ENCODE data around the gene CDH16. TPM values are rescaled to one million over a fixed set of nuclear protein-coding genes. Genes with fewer than 3 reads are reported as not detected.

Gene CDH16
- total RNA-seq, 1 donor from 2014 or later = not detected

DNA sequence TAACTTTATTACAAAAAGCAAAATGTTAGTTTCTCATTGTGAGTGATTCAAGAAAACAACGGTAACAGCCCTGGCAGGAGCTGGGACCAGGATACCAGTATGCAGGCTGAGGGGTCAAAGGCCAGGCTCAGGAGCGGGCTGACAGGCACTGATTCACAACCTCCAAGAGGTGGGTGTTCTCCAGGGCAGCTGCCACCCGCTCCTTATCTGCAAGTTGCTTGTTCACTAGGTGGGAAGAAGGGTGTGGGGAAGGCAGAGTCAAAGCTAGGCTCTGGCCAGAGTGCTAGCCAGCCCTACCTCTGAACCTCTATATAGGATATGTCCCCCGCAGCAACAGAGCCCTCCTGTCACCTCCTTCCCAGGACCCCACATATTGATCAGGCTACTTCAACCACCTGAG lies 13.4 kb upstream of the CDH16 start:
- Histone ChIP-seq H3K9ac (ENCODE audit: low read depth in 1 of 3, low read length in 3 of 3) (peak overlapping the region in 1 of 3 donors; percentile 8), H3K36me3 (ENCODE audit: control insufficient read depth in 3 of 3, insufficient read depth in 3 of 3, low read length in 3 of 3) (peaks cover 12 to 19% (median 14%) of the 10 kb centered on the region in 3 donors), H3K27me3 (ENCODE audit: control insufficient read depth in 3 of 3, insufficient read depth in 3 of 3, low read length in 3 of 3) (no peaks in the 10 kb centered on the region), H3K4me3 (ENCODE audit: low read length in 3 of 3) (no peak overlapping the region), H3K4me1 (ENCODE audit: control insufficient read depth in 3 of 3, insufficient read depth in 3 of 3, low read length in 3 of 3) (peaks cover 57 to 80% (median 71%) of the 10 kb centered on the region in 3 donors), H3K9me3 (ENCODE audit: control insufficient read depth in 3 of 3, low read length in 3 of 3) (no peaks in the 10 kb centered on the region), H3K27ac (ENCODE audit: low read depth, low read length) (no peak overlapping the region)

DNA sequence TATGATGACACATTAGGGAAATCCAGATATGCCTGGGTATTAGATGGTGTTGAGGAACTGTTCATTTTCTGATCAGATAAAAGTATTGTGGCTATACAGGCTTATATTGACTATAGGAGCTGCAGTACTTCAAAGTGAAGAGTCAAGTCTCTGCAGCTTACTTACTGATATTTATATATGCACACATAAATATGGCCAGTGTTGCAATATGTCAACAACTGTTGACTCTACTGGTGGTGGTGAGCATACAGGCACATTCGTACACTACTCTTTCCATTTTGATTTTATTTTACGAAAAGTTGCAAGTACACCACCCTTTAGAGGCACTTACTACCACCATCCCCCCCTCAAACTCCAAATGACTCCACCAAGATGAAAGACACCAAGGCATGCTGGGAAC lies 13.0 kb upstream of the CDH16 start:
- no peak overlapping the region for H3K27ac ChIP-seq (ENCODE audit: low read depth, low read length)
- peaks cover 11 to 19% (median 13%) of the 10 kb centered on the region in 3 donors for H3K36me3 ChIP-seq (ENCODE audit: control insufficient read depth in 3 of 3, insufficient read depth in 3 of 3, low read length in 3 of 3)
- H3K9ac ChIP-seq (ENCODE audit: low read depth in 1 of 3, low read length in 3 of 3) = no peak overlapping the region
- H3K27me3 ChIP-seq (ENCODE audit: control insufficient read depth in 3 of 3, insufficient read depth in 3 of 3, low read length in 3 of 3) = no peaks in the 10 kb centered on the region
- no peak overlapping the region for H3K4me3 ChIP-seq (ENCODE audit: low read length in 3 of 3)
- peaks cover 60 to 80% (median 71%) of the 10 kb centered on the region in 3 donors for H3K4me1 ChIP-seq (ENCODE audit: control insufficient read depth in 3 of 3, insufficient read depth in 3 of 3, low read length in 3 of 3)
- H3K9me3 ChIP-seq (ENCODE audit: control insufficient read depth in 3 of 3, low read length in 3 of 3) = no peaks in the 10 kb centered on the region

GRCh38 chr16:66930189-66930588 lies 11.5 kb upstream of the CDH16 start:
- Histone ChIP-seq H3K4me1 (ENCODE audit: control insufficient read depth in 3 of 3, insufficient read depth in 3 of 3, low read length in 3 of 3) (peaks cover 54 to 79% (median 69%) of the 10 kb centered on the region in 3 donors), H3K36me3 (ENCODE audit: control insufficient read depth in 3 of 3, insufficient read depth in 3 of 3, low read length in 3 of 3) (peaks cover 11 to 19% (median 13%) of the 10 kb centered on the region in 3 donors), H3K27ac (ENCODE audit: low read depth, low read length) (peak overlapping the region; percentile 98), H3K9me3 (ENCODE audit: control insufficient read depth in 3 of 3, low read length in 3 of 3) (no peaks in the 10 kb centered on the region), H3K27me3 (ENCODE audit: control insufficient read depth in 3 of 3, insufficient read depth in 3 of 3, low read length in 3 of 3) (no peaks in the 10 kb centered on the region), H3K4me3 (ENCODE audit: low read length in 3 of 3) (no peak overlapping the region), H3K9ac (ENCODE audit: low read depth in 1 of 3, low read length in 3 of 3) (peak overlapping the region in 2 of 3 donors; percentile 29 to 50)

DNA sequence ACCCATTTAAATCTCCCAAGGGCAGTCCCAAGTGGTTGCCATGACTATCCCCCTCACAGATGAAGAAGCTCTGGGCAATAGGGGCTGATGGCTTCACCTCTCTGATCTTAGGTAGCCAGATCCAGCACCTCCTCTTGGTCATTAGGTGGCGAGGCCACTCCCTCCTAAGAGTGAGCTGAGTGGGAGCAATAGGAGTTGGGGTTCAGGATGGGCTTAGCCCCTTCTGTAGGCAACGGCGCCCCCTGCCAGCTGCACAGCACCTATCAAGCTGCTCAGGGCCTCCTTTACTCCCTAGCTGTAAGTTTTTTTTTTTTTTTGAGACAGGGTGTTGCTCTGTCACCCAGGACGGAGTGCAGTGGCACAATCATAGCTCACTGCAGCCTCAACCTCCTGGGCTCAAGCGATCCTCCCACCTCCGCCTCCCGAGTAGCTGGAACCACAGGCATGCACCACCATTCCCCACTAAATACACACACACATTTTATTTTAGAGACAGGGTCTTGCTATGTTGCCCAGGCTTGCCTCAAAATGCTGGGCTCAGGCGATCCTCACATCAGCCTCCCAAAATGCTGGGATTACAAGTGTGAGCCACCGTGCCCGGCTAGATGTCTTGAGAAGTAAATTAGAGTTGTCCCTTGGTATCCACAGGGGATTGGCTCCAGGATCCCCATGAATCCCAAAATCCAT lies 10.2 kb upstream of the CDH16 start:
- Histone ChIP-seq H3K36me3 (ENCODE audit: control insufficient read depth in 3 of 3, insufficient read depth in 3 of 3, low read length in 3 of 3) (peaks cover 15 to 23% (median 15%) of the 10 kb centered on the region in 3 donors), H3K9me3 (ENCODE audit: control insufficient read depth in 3 of 3, low read length in 3 of 3) (no peaks in the 10 kb centered on the region), H3K27me3 (ENCODE audit: control insufficient read depth in 3 of 3, insufficient read depth in 3 of 3, low read length in 3 of 3) (no peaks in the 10 kb centered on the region), H3K27ac (ENCODE audit: low read depth, low read length) (peak overlapping the region; percentile 98), H3K9ac (ENCODE audit: low read depth in 1 of 3, low read length in 3 of 3) (peak overlapping the region; percentile 42 to 73 (median 69)), H3K4me1 (ENCODE audit: control insufficient read depth in 3 of 3, insufficient read depth in 3 of 3, low read length in 3 of 3) (peaks cover 54 to 78% (median 71%) of the 10 kb centered on the region in 3 donors), H3K4me3 (ENCODE audit: low read length in 3 of 3) (peak overlapping the region; percentile 1 to 54 (median 42))

GRCh38 chr16:66927918-66928649 lies 9.4 kb upstream of the CDH16 start:
- peak overlapping the region; percentile 98 for H3K27ac ChIP-seq (ENCODE audit: low read depth, low read length)
- H3K4me3 ChIP-seq (ENCODE audit: low read length in 3 of 3) = peak overlapping the region; percentile 1 to 84 (median 54)
- H3K4me1 ChIP-seq (ENCODE audit: control insufficient read depth in 3 of 3, insufficient read depth in 3 of 3, low read length in 3 of 3) = peaks cover 51 to 78% (median 71%) of the 10 kb centered on the region in 3 donors
- peaks cover 0 to 5% (median 0%) of the 10 kb centered on the region in 3 donors for H3K27me3 ChIP-seq (ENCODE audit: control insufficient read depth in 3 of 3, insufficient read depth in 3 of 3, low read length in 3 of 3)
- no peaks in the 10 kb centered on the region for H3K9me3 ChIP-seq (ENCODE audit: control insufficient read depth in 3 of 3, low read length in 3 of 3)
- H3K36me3 ChIP-seq (ENCODE audit: control insufficient read depth in 3 of 3, insufficient read depth in 3 of 3, low read length in 3 of 3) = peaks cover 21 to 30% (median 23%) of the 10 kb centered on the region in 3 donors
- H3K9ac ChIP-seq (ENCODE audit: low read depth in 1 of 3, low read length in 3 of 3) = peak overlapping the region; percentile 69 to 79 (median 73)

DNA sequence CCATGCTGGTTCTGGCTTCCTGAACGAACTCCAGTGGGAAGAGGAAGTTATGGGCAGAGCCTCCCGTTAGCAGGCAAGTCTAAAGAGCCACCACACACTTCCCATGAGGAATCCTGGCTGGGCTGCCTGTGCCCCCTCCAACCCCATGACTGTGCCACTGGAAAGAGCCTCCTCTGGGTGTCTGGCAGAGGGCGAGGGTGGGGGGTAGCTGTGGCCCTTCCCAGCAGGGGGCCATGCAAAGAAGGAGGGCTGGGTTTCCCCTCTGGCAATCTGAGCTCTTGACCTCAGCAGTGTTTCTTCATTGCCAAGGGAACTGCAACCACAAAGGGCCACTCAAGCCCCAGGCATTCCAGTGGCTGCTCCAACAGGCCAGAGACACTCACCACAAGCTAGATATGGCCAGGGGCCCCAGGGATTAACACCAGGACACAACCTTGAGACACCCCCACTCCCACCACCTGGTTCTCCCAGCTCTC lies 8.3 kb upstream of the CDH16 start:
- H3K9me3 ChIP-seq (ENCODE audit: control insufficient read depth in 3 of 3, low read length in 3 of 3) = no peaks in the 10 kb centered on the region

GRCh38 chr16:66926171-66926947 lies 7.7 kb upstream of the CDH16 start:
- Histone ChIP-seq H3K4me1 (ENCODE audit: control insufficient read depth in 3 of 3, insufficient read depth in 3 of 3, low read length in 3 of 3) (peaks cover 47 to 79% (median 75%) of the 10 kb centered on the region in 3 donors), H3K9ac (ENCODE audit: low read depth in 1 of 3, low read length in 3 of 3) (peak overlapping the region; percentile 79 to 91 (median 91)), H3K4me3 (ENCODE audit: low read length in 3 of 3) (peak overlapping the region; percentile 78 to 84 (median 82)), H3K27me3 (ENCODE audit: control insufficient read depth in 3 of 3, insufficient read depth in 3 of 3, low read length in 3 of 3) (peaks cover 0 to 7% (median 0%) of the 10 kb centered on the region in 3 donors), H3K36me3 (ENCODE audit: control insufficient read depth in 3 of 3, insufficient read depth in 3 of 3, low read length in 3 of 3) (peaks cover 13 to 28% (median 15%) of the 10 kb centered on the region in 3 donors), H3K27ac (ENCODE audit: low read depth, low read length) (peak overlapping the region; percentile 98), H3K9me3 (ENCODE audit: control insufficient read depth in 3 of 3, low read length in 3 of 3) (no peaks in the 10 kb centered on the region)

More for the DNA sequence above, 8.3 kb upstream of the CDH16 start:
- peak overlapping the region; percentile 79 to 91 (median 91) for H3K9ac ChIP-seq (ENCODE audit: low read depth in 1 of 3, low read length in 3 of 3)
- H3K27me3 ChIP-seq (ENCODE audit: control insufficient read depth in 3 of 3, insufficient read depth in 3 of 3, low read length in 3 of 3) = peaks cover 0 to 7% (median 0%) of the 10 kb centered on the region in 3 donors
- peak overlapping the region in 1 of 3 donors; percentile 84 for H3K4me3 ChIP-seq (ENCODE audit: low read length in 3 of 3)
- H3K4me1 ChIP-seq (ENCODE audit: control insufficient read depth in 3 of 3, insufficient read depth in 3 of 3, low read length in 3 of 3) = peaks cover 44 to 75% (median 69%) of the 10 kb centered on the region in 3 donors
- peaks cover 14 to 29% (median 15%) of the 10 kb centered on the region in 3 donors for H3K36me3 ChIP-seq (ENCODE audit: control insufficient read depth in 3 of 3, insufficient read depth in 3 of 3, low read length in 3 of 3)
- peak overlapping the region; percentile 98 for H3K27ac ChIP-seq (ENCODE audit: low read depth, low read length)

GRCh38 chr16:66925322-66925840 lies 6.7 kb upstream of the CDH16 start, which contains the start of gene RRAD:
Gene RRAD (minus strand): TSS chr16:66925535. CDS start chr16:66925179, 356 bp downstream.
- peaks cover 13 to 24% (median 15%) of the 10 kb centered on the region in 3 donors for H3K36me3 ChIP-seq (ENCODE audit: control insufficient read depth in 3 of 3, insufficient read depth in 3 of 3, low read length in 3 of 3)
- peak within 1 kb of the TSS; percentile 82 to 88 (median 84) for H3K4me3 ChIP-seq (ENCODE audit: low read length in 3 of 3)
- peaks cover 53 to 83% (median 82%) of the 10 kb centered on the region in 3 donors for H3K4me1 ChIP-seq (ENCODE audit: control insufficient read depth in 3 of 3, insufficient read depth in 3 of 3, low read length in 3 of 3)
- peak within 1 kb of the TSS; percentile 98 for H3K27ac ChIP-seq (ENCODE audit: low read depth, low read length)
- H3K27me3 ChIP-seq (ENCODE audit: control insufficient read depth in 3 of 3, insufficient read depth in 3 of 3, low read length in 3 of 3) = peaks cover 0 to 7% (median 0%) of the 10 kb centered on the region in 3 donors
- peak within 1 kb of the TSS; percentile 79 to 91 (median 91) for H3K9ac ChIP-seq (ENCODE audit: low read depth in 1 of 3, low read length in 3 of 3)
- no peaks in the 10 kb centered on the region for H3K9me3 ChIP-seq (ENCODE audit: control insufficient read depth in 3 of 3, low read length in 3 of 3)
